Gastrocnemius medialis (tissue), 4 donors: ENCODE results near the gene COX8C. TPM values are rescaled to one million over a fixed set of nuclear protein-coding genes. Genes with fewer than 3 reads are reported as not detected.
A peak's percentile ranks its signal among the peaks of the same experiment; 100 is the strongest.

Source experiments
- ATAC-seq, 2 donors: fragments of 150-250 bp; one replicate each; pipeline ENCODE4 v1.9.1; 2016
- DNase-seq, 2 donors: peaks; one replicate each; pipeline ENCODE4 v3.0.0-alpha.2; 2019
- H3K27ac ChIP-seq, 4 donors: fragments of 200-600 bp; sonication (generic); 1 replicate in 1 of 4; 2 replicates in 3 of 4; pipeline ENCODE4 v1.5.1; 2016 to 2018; ENCODE audit warnings: mild to moderate bottlenecking in 2 of 4, moderate library complexity in 1 of 4
- H3K27me3 ChIP-seq, 3 donors: fragments of 200-600 bp; sonication (generic) in 2 of 3; 1 replicate in 1 of 3; 2 replicates in 2 of 3; pipeline versions ENCODE4 v1.5.1 to v1.6.0; 2016 to 2019; ENCODE audit warnings: mild to moderate bottlenecking in 1 of 3, moderate library complexity in 1 of 3
- H3K36me3 ChIP-seq, 2 donors: fragments of 200-600 bp; sonication (generic) in 1 of 2; one replicate each; pipeline ENCODE4 v1.5.1; 2017 to 2018
- H3K4me1 ChIP-seq, 2 donors: fragments of 200-600 bp; sonication (generic) in 1 of 2; one replicate each; pipeline ENCODE4 v1.5.1; 2016 to 2017; ENCODE audit warnings: mild to moderate bottlenecking in 2 of 2
- H3K4me3 ChIP-seq, 4 donors: fragments of 200-600 bp; sonication (generic) in 3 of 4; 1 replicate in 1 of 4; 2 replicates in 3 of 4; pipeline ENCODE4 v1.5.1; 2016 to 2019; ENCODE audit warnings: mild to moderate bottlenecking in 2 of 4
- H3K9me3 ChIP-seq, 3 donors: fragments of 200-600 bp; sonication (generic) in 2 of 3; 1 replicate in 1 of 3; 2 replicates in 2 of 3; pipeline ENCODE4 v1.5.1; 2016 to 2019
- POLR2A ChIP-seq, 2 donors: fragments of 450-650 bp; IDR thresholded peaks; one replicate each; pipeline ENCODE4 v1.6.1; 2017; ENCODE audit warnings: antibody characterized with exemption in 2 of 2, mild to moderate bottlenecking in 2 of 2, moderate library complexity in 2 of 2
- in situ Hi-C, 4 donors: fragments of 200-750 bp; cut with MboI; loops; one replicate each; pipeline versions ENCODE4 v1.15.0 to v1.8.0; 2017; ENCODE audit warnings: low sequenced_read_pairs in 4 of 4
- intact Hi-C: fragments of 100-400 bp; cut with DNase I; formaldehyde crosslinking; loops from one replicate; pipeline ENCODE4 v1.15.1; 2023; ENCODE audit warnings: low total_unique reads
- total RNA-seq, 4 donors: library from RNA; depleted of rRNA; stranded (reverse); fragments of >200 nt; gene quantifications; one replicate each; pipeline versions ENCODE4 v1.1.0 to v1.2.3, GENCODE V29; 2016
- TF ChIP-seq, protein P1 (sequence below), 5 experiments: fragments of 450-650 bp in 3 of 5; fragments of 200-600 bp in 2 of 5; sonication (generic) in 2 of 5; IDR thresholded peaks in 4 of 5; conservative IDR thresholded peaks in 1 of 5; 1 replicate in 4 of 5; 2 replicates in 1 of 5; pipeline ENCODE4 v1.5.1; 2016 to 2019; ENCODE audit warnings: antibody characterized with exemption in 5 of 5, mild to moderate bottlenecking in 3 of 5, moderate library complexity in 3 of 5

COX8C gene
- total RNA-seq, 4 donors from 2014 or later, result not detected

DNA sequence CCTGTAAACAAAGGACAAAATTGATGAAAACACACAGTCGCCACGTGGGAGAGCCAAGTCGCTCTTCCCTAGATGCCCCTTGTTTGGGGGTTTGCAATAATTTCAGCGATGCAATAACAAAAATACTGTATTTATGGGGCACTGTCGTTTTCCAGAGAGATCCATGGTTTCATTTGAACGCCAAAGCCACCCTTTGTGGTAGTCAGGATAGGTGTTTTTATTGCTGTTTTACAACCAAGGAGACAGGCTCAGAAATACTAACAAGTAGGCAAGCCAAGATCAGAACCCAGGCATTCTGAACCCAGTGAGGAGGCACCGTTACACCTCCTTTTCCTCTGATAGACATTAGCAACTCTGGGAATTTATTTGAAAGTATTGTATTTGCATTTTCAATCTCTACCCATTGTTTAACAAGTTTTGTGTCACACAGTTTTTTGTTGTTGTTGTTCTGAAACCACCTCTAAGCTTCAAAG is 13.3 kb upstream of the COX8C start:
- in situ Hi-C loops, result no loop called here
- ATAC-seq (no peak), DNase-seq (no peak)
- intact Hi-C loops, result loop anchor here (1.0 to 10.0 kb wide), 8 partner anchors 126 to 1839 kb away; partner anchors contain the start of genes GOLGA5, GON7, ITPK1 and LGMN
- Histone ChIP-seq H3K36me3 (no peaks in the 10 kb centered on the region), H3K9me3 (no peaks in the 10 kb centered on the region), H3K4me3 (peak overlapping the region; percentile 62 to 77 (median 70)), H3K4me1 (peaks cover 31 to 36% of the 10 kb centered on the region in 2 donors), H3K27me3 (no peaks in the 10 kb centered on the region), H3K27ac (peak overlapping the region; percentile 91 to 97 (median 93))
- TF ChIP-seq POLR2A (IDR thresholded peaks at IDR 0.05), result no peak
- TF ChIP-seq, protein P1, sequence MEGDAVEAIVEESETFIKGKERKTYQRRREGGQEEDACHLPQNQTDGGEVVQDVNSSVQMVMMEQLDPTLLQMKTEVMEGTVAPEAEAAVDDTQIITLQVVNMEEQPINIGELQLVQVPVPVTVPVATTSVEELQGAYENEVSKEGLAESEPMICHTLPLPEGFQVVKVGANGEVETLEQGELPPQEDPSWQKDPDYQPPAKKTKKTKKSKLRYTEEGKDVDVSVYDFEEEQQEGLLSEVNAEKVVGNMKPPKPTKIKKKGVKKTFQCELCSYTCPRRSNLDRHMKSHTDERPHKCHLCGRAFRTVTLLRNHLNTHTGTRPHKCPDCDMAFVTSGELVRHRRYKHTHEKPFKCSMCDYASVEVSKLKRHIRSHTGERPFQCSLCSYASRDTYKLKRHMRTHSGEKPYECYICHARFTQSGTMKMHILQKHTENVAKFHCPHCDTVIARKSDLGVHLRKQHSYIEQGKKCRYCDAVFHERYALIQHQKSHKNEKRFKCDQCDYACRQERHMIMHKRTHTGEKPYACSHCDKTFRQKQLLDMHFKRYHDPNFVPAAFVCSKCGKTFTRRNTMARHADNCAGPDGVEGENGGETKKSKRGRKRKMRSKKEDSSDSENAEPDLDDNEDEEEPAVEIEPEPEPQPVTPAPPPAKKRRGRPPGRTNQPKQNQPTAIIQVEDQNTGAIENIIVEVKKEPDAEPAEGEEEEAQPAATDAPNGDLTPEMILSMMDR (IDR thresholded peaks at IDR 0.05 in 4 of 5, conservative IDR thresholded peaks at IDR 0.05 in 1 of 5), result no peak

DNA sequence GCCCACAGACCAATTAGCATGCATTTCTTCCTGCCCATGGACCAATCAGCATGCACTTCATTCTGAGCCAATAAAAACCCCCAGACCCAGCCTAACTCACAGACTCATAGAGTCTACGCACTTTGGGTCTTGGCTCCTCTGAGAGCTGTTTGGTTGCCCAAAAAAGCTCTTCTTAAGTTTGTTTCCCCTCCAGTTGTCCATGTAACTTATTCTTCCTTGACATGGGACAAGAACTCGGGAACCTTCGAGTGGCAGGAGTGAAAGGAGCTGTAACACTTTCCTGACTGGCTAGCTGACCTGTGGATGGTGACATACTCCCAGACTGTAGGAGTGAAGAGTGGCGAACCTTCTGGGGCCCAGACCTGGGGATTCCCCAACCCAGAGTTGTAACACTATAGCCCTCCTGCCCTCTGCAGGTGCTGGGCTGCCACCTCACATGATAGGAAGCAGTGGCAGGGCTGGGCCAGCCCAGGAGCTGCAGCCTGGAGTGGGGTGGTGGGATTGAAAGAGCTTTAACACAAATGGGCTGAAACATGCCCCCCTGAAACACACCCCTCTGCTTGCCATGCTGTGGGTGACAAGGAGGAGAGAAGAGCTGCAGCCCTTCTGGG is 9.7 kb upstream of the COX8C start:
- H3K27ac ChIP-seq, result no peak overlapping the region
- H3K27me3 ChIP-seq, result no peaks in the 10 kb centered on the region
- no peaks in the 10 kb centered on the region for H3K36me3 ChIP-seq
- no peaks in the 10 kb centered on the region for H3K9me3 ChIP-seq
- in situ Hi-C loops (no loop called here), intact Hi-C loops (loop anchor here (10.0 kb wide), 2 partner anchors 838 to 1842 kb away; partner anchors contain the start of gene PPP4R4)
- H3K4me1 ChIP-seq, result peaks cover 6 to 13% of the 10 kb centered on the region in 2 donors
- ATAC-seq (no peak), DNase-seq (no peak)
- no peak for TF ChIP-seq POLR2A (IDR thresholded peaks at IDR 0.05)
- TF ChIP-seq, protein P1 (IDR thresholded peaks at IDR 0.05 in 4 of 5, conservative IDR thresholded peaks at IDR 0.05 in 1 of 5), result no peak
- no peak overlapping the region for H3K4me3 ChIP-seq

DNA sequence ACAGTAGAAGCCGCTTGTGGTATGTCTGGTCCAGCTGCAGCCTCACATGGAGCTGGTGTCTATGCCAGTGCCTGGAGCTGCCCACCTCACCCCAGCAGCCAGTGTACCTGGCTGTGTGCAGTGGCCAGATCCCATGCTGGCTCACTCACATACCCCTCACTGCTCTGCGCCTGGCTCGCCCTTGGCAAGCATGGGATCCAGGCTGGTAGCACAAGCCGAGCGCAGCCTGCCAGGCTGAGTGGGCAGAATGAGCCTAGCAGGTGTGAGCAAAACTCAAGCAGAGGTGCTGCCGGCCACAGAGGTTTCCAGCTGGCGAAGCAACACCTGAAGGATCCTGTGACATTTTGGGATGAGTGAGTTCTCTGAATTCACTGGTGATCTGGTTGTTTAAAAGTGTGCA is 9.1 kb upstream of the COX8C start:
- DNase-seq (no peak), ATAC-seq (no peak)
- Histone ChIP-seq H3K9me3 (no peaks in the 10 kb centered on the region), H3K4me1 (peaks cover 6 to 13% of the 10 kb centered on the region in 2 donors), H3K27ac (no peak overlapping the region), H3K27me3 (no peaks in the 10 kb centered on the region), H3K36me3 (no peaks in the 10 kb centered on the region), H3K4me3 (no peak overlapping the region)
- in situ Hi-C loops, result no loop called here
- TF ChIP-seq, protein P1 (IDR thresholded peaks at IDR 0.05 in 4 of 5, conservative IDR thresholded peaks at IDR 0.05 in 1 of 5), result no peak
- TF ChIP-seq POLR2A (IDR thresholded peaks at IDR 0.05), result no peak
- intact Hi-C loops, result loop anchor here (10.0 kb wide), 2 partner anchors 837 to 1843 kb away; partner anchors contain the start of gene PPP4R4

DNA sequence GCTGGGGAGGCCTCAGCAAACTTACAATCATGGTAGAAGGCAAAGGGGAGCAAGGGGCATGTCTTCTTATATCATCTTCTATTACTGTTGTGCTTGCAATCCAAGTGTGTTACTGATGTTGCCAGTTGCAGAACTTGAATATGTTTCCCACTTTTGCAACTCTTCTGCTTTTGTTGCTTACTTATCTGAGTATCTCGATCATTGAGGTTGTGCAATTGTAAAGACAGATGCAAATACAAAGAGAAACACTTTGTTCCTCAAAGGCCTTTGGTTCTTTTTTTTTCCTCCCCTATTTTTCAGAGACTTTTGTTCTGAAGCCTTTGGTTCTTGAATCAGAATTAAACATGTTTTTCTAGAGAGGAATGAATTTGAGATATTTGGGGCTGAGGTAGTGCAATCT is 3.7 kb upstream of the COX8C start:
- in situ Hi-C loops, result no loop called here
- H3K9me3 ChIP-seq, result no peaks in the 10 kb centered on the region

More for the DNA sequence above, 3.7 kb upstream of the COX8C start:
- ATAC-seq (no peak), DNase-seq (no peak)
- TF ChIP-seq POLR2A (IDR thresholded peaks at IDR 0.05), result no peak
- TF ChIP-seq, protein P1 (IDR thresholded peaks at IDR 0.05 in 4 of 5, conservative IDR thresholded peaks at IDR 0.05 in 1 of 5), result no peak
- H3K4me1 ChIP-seq, result no peaks in the 10 kb centered on the region
- H3K27me3 ChIP-seq, result no peaks in the 10 kb centered on the region
- intact Hi-C loops, result no loop called here
- no peak overlapping the region for H3K27ac ChIP-seq
- no peaks in the 10 kb centered on the region for H3K36me3 ChIP-seq
- no peak overlapping the region for H3K4me3 ChIP-seq
